Left lobe of liver (tissue), 2 donors: ENCODE measurements around the gene LANCL2. TPM values are rescaled to one million over a fixed set of nuclear protein-coding genes. Genes with fewer than 3 reads are reported as not detected.
"Not testable (repeated sequence)": the region's sequence is repeated elsewhere in the genome, so short reads cannot be mapped to it uniquely, and the experiment has no call there.

Source experiments
- ATAC-seq: fragments of 200-7000 bp; cut with Tn5 transposase; one replicate; pipeline ENCODE4 v1.9.1; 2020; ENCODE audit warnings: mild to moderate bottlenecking, moderate library complexity
- DNase-seq: peaks from one replicate; pipeline ENCODE4 v3.0.0-alpha.2; 2020; ENCODE audit warnings: low spot score
- total RNA-seq: library from RNA; stranded (reverse); gene quantifications from one replicate; pipeline ENCODE4 v1.2.1, GENCODE V29; 2021
- donor health status: DM: no; HTN: no; CAD: no; lungs with moderate emphysema.
- donor health status: DM: no; HTN: yes; CAD: no.

Gene LANCL2, protein sequence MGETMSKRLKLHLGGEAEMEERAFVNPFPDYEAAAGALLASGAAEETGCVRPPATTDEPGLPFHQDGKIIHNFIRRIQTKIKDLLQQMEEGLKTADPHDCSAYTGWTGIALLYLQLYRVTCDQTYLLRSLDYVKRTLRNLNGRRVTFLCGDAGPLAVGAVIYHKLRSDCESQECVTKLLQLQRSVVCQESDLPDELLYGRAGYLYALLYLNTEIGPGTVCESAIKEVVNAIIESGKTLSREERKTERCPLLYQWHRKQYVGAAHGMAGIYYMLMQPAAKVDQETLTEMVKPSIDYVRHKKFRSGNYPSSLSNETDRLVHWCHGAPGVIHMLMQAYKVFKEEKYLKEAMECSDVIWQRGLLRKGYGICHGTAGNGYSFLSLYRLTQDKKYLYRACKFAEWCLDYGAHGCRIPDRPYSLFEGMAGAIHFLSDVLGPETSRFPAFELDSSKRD
- 8.5 TPM for total RNA-seq

DNA sequence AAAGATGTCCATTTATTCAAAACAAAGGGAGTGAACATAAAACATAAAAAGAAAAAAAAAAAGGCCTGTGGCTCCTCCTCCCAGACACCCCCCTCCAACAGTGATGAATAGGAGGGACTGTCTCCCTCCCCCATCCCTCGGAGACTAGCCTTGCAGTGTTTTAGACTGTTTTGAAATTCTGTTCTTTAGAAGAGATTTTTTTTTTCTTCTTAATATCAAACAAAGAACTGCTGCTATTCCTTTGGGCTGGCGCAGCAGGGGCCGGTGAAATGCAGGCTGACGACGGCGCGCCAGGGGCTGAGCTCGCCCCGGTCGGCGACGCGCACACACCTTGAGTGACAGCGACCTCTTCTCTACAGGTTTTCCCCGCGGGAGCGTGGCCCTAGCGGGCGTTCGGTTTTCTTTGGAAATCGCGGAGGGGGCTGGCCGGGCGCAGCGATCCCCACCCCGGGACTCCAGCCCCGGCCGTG is at the start of gene LANCL2:
Gene LANCL2 (plus strand): TSS at position 133 of the 470 bp plus-strand sequence. CDS start 689 bp downstream, outside the sequence.
- no peak for DNase-seq
- peak; percentile 1 for ATAC-seq

DNA sequence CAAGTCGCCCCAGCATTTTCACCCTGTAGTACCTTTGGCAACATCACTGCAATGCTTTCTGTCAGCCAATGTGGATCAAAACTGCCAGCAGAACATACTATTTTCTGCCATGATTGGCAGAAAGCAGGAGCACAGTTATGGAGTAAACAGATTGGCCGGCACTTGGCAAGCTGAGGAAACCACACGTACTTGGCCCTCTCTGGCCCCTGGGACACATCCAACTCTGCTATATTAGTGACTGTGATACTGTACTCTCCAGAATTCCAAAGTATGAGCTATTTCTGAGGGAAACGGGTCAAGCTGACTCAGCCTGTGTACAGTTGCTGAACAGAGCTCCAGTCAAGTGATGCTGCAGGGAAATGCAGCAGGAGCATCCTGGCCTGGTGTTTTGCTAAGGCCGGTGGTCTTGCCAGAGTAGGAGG is 39.8 kb upstream of the LANCL2 start:
- DNase-seq, result no peak
- ATAC-seq, result no peak

DNA sequence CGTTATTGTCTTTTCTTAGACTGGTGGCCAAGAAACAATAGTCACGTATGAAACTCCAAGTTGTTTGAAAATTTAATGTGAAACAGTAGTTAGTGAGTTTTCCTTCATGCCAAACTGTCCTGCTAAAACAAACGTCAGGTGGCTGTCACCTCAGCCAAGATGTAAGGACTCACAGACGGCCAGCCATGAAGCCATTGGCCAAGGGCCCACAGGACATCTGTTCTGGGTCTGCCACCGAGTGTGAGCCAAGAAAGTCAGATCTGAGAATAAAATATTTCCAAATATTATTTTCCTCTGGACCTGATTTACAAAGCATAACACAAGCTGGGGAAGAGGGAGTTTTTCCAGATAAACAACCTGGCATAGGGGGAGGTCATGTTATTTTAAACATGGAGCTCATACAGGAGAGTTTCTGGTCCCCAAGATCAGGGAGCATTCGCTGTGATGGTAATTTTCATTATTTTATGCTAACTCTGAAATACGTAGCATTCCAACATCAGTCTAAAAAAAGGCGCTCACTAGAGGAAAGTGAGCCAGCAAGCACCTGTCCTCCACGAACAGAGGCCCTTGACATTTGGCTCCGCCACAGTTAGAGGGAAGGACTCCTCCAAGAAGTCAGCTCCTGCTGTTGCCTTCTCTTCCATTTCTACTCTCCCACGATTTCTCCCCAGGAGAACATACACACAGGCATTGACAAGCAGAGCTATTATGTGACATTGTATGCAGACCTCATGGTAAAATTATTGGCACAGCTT is 38.9 kb upstream of the LANCL2 start:
- ATAC-seq (no peak), DNase-seq (no peak)

DNA sequence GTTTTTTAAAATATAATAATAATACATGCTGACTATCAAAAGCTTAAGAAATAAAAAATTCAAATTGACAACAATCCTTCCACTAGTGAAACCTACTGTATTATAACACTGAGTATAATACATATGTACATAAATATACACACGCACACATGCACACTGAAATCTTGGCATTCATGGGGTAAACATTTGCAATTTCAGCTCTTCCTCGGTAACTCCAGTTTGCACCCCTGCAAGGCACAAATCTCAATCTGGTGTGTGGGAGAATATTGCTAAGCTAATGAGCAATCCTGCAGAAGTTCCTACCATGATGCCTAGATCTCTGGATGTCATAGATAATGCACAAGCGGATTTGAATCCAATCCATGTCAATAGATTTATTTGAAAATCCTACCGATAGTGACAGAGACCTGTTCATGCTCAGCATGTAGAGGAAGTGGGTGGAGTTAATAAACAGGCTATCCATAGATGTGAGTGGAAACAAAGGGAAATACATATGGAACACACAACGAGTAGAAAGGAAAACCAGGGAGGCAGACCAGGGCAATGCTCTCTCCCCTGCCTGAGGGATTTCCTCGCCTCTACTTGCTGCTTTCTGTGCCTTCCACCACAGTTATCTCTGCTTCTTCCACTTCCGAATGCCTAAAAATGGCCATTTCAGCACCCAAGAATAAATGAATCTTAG is 38.1 kb upstream of the LANCL2 start:
- DNase-seq (no peak), ATAC-seq (no peak)

DNA sequence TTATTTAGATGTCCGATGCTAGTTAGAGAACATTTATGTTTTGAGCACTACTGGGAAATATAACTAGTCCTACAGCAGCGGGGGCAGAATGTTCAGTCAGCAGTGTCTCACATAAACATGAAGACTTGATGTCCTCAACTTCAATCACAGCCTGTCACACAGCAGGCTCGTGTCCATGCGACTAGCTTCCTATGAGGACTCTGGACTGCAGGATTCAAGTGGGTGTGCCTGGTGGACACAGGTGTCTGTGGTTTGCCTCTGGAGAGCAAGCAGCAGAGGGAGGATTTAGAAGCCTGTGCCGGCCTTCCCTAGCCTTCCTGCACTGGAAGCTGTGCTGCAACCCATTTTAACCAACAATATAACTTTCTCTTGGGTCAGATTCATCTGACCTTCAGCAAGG is 30.0 kb upstream of the LANCL2 start:
- ATAC-seq, result no peak

DNA sequence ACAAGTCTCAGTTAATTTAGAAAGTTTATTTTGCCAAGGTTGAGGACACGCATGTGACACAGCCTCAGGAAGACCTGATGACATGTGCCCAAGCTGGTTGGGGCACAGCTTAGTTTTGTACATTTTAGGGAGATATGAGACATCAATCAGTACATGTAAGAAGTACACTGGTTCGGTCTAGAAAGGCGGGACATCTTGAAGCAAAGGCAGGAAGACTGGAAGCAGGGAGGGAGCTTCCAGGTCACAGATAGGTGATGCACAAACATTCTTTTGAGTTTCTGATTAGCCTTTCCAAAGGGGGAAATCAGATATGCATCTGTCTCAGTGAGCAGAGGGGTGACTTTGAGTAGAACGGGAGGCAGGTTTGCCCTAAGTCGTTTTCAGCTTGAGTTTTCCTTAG is 29.4 kb upstream of the LANCL2 start:
- ATAC-seq, result no peak

More for the DNA sequence above, 30.0 kb upstream of the LANCL2 start:
- no peak for DNase-seq

DNA sequence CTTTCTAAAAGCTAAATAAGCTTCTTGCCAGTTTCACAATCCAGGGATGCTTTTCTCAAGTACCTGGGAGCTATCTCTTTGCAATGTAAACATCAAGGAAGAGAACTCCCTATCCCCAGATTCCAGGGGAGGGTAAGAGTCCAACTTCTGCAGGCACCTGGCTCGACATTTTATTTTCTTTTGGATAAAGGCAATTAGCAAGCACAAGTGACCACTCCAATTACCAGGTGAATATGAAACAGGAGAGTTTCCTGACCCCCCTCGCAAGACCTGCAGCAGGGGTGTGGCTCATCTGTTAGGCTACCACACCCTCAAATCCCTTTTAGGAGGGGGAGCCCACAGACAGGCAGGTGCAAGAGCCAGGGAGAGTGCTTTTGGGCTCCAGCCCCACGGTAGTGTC is 28.6 kb upstream of the LANCL2 start:
- no peak for ATAC-seq

More for the DNA sequence above, 29.4 kb upstream of the LANCL2 start:
- no peak for DNase-seq

DNA sequence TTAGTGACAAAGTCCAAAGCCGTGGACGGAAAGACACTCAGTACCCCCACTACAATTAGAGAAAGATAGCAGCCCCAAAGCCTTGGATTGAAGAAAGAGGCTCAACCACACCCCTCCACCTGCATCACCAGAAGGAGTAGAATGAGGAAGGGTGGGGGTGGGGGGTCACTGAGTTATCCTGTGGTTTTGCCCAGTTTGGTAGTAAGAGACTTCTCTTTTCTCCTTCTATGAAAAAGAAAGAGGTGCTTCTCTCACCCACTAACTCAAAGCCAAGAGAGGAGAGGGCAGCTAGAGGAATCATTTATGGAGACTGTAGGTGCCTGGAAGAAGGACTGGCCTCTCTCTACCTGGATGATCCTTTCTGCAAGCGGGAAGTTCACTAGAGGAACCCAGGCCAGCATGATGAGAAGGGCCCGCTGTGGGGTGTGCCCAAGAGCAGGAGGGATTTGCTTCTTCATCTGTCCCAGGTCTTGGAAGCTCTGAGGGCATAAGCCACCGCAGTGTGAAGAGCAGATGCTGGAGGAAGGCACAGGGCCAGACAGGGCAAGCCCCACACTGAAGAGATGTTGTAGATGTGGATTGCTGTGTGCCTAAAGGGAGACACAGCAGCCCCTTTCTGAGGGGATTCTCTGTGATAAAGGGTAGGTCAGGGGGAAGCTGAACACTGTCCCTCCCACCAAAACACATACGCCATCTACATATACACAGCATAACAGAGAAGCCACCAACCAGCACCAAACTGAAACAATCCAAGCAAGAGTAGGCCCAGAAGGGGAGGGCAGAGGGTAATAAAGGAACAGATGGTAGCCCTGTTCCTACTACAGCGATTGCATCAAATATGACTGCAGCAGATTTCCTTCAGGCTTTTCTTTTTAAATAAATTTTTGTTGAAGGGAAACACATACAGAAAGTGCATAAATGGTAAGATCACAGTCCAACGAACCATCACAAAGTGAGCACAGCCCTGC is 25.8 kb upstream of the LANCL2 start:
- ATAC-seq (no peak), DNase-seq (no peak)

More for the DNA sequence above, 28.6 kb upstream of the LANCL2 start:
- DNase-seq, result no peak

- DNase-seq (no peak), ATAC-seq (no peak)
Observed at GRCh38 chr7:55342216-55342871, 22.8 kb upstream of the LANCL2 start.

DNA sequence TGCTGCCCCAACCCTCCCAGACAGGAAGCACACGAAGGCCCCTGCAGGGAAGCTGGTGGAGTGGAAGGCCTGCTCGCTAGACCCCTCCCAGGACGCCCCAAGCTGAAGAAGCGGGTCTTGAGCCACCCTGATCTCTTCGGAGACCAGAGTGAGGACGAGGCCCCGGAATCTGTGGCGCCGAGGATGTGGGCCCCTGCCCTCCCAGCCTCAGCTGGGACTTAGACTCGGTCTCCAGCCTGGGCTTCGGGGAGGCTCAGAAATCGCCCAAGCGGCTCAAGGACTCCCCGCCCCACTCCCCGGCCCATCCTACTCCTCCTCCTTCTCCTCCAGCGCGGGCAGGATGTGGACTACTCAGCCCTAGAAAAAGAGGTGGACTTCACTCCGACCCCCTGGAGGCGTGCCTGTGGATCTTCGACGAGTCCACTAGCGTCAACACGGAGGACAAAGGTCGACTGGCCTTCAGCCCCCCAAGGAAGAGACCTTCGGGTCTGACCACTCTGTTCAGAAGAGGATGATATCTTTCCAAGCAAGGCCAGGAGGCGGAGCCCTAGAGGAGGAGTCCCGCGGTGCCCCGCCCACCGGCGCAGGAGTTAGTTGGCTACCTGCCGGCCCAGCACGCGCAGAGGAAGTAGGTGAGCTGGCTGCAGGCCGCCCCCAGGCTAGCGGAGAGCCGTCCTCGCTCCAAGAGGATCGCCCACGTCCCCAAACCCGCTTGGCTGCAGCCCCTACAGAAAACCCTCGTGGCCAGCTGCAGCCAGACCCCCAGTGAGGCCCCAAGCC is 21.9 kb upstream of the LANCL2 start:
- no peak for ATAC-seq
- no peak for DNase-seq

DNA sequence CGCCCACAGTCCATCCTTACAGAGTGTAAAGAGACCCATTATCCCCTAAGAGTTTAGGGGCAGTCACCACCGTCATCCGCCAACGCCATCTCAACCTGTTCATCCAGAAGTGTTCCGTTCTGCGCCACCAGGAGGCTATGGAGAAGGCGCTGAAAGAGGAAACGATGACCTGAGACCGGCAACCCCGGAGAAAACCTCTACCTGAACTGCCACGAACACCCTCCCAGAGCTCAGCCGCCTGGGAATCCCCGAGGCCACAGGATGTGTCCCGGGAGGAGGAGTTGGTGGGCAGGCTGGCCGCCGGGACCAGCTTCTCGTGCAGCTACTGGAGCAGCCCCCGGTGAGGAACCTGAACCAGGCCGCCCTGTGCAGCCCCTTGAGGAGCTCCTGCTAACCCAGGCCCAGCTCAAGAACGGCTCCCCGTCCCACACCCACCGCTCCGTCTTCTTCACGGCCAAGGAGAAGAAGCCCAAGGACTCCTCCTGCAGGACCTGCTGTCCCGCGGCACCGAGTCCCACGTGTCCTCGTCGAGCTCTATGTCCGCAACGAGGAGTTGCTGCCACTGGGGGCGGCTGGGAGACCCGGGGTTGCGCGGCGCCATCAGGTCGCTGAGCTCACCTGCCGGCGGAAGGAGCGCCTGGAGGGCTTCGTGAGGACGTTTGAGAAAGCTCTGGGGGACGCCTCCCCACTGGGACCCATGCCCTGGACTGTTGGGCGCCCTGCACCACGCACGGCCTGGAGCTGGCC is 21.1 kb upstream of the LANCL2 start:
- ATAC-seq, result no peak
- no peak for DNase-seq

DNA sequence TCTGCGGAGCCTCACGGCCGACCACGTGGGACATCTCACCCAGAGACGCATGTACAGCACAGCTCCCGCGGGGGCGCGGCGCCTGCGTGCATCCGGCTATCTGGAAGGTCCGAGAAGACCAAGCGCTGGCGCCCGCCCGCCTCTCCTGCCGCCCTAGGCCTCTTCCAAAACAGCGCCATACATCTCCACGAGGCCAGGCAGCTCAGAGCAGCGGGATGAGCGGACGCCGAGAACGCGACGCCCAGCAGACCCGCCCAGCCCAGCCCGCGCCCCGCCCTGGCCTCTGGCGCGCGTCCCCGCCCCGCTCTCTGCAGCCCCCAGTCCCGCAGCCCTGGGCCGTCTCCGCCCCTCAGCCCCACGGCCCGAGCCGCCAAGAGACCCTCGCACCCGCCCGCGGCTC is 20.3 kb upstream of the LANCL2 start:
- ATAC-seq (no peak), DNase-seq (no peak)

- ATAC-seq (no peak), DNase-seq (no peak)
Observed at GRCh38 chr7:55345292-55345691, 19.8 kb upstream of the LANCL2 start.

- no peak for ATAC-seq
Observed at GRCh38 chr7:55348502-55348901, 16.6 kb upstream of the LANCL2 start.

DNA sequence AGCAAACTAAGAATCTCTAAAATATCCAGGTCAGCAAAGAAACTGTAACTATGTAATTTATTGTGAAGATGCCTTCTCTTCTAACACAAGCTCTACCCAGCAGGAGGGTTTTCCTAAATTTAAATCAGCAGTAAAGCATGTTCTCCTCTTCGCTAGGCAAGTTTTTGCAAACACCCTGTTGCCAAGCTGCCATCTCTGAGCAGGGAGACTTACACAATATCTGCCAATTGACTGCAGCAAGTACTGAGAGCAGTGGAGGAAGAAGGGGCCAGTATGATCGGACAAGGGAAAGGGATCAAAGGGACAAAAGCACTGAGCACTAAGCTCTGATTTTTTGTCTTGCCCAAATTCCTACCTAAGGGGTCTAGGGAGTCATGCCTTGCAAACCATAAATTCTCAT is 16.0 kb upstream of the LANCL2 start:
- no peak for ATAC-seq

More at GRCh38 chr7:55348502-55348901, 16.6 kb upstream of the LANCL2 start:
- no peak for DNase-seq

DNA sequence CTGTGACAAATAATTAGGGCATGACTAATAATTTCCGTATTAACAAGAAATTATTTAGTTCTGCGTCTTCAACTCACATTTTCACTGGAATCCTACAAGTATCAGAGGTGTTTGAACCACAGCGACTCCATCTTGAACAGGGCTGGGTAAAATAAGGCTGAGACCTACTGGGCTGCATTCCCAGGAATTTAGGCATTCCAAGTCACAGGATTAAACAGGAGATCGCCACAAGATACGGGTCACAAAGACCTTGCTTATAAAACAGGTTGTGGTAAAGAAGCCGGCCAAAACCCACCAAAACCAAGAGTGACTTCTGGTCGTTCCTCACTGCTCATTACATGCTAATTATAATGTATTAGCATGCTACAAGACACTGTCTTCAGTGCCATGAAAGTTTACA is 14.9 kb upstream of the LANCL2 start:
- ATAC-seq, result no peak
- no peak for DNase-seq

More for the DNA sequence above, 16.0 kb upstream of the LANCL2 start:
- no peak for DNase-seq

- DNase-seq (no peak), ATAC-seq (no peak)
Observed at GRCh38 chr7:55351263-55351662, 13.9 kb upstream of the LANCL2 start.

GRCh38 chr7:55352947-55353273 is 12.2 kb upstream of the LANCL2 start:
- not testable (repeated sequence) for ATAC-seq, DNase-seq
